HCT116 (cell line): ENCODE measurements around the gene ALPP. TPM values are rescaled to one million over a fixed set of nuclear protein-coding genes. Genes with fewer than 3 reads are reported as not detected.

Source experiments
- ATAC-seq: fragments of 200-7000 bp; cut with Tn5 transposase; 2 replicates; pipeline ENCODE4 v1.9.1; 2020; ENCODE audit warnings: mild to moderate bottlenecking, moderate library complexity
- BruUV-seq: library from RNA; stranded (reverse); fragments of 400-500 nt; replicated peaks from 2 replicates; lab custom pipeline; 2021; lab: Mats Ljungman, UMichigan
- CTCF ChIA-PET: fragments of 300-600 bp; sonication (Branson Sonifier 250); formaldehyde crosslinking; loops from one replicate; lab custom pipeline; 2021; ENCODE audit warnings: antibody characterized with exemption; lab: Charles Lee
- POLR2A ChIA-PET: fragments of 300-600, 350-600 bp; sonication (Branson Sonifier 250); formaldehyde crosslinking; loops from one replicate; lab custom pipeline; 2021; ENCODE audit warnings: antibody characterized with exemption; lab: Charles Lee
- RAD21 ChIA-PET, 2 experiments: fragments of 300-600 bp; sonication (Branson Sonifier 250); formaldehyde crosslinking; loops; one replicate each; lab custom pipeline; 2023; ENCODE audit warnings: low total read pairs in 2 of 2; ENCODE audit not compliant: uncharacterized antibody in 2 of 2, unreplicated experiment in 2 of 2, low non-redundant PET in 1 of 2; lab: Charles Lee
- DNase-seq: peaks from one replicate; pipeline ENCODE4 v3.0.0-alpha.2; 2010; ENCODE audit warnings: low read depth, low spot score
- H2AFZ ChIP-seq: fragments of 200-600 bp; shearing (Covaris generic), sonication (generic); 2 replicates; pipeline ENCODE4 v1.6.1; 2017; ENCODE audit warnings: low read depth, mixed run types, mixed read lengths, antibody characterized with exemption, low read length; ENCODE audit not compliant: poor library complexity, severe bottlenecking
- H3K27ac ChIP-seq: 2 replicates; pipeline ENCODE4 v1.5.1; 2012; ENCODE audit warnings: low read depth, low read length
- H3K27me3 ChIP-seq: fragments of 200-600 bp; sonication (generic); 2 replicates; pipeline ENCODE4 v1.6.1; 2016; ENCODE audit warnings: mixed run types, low read length, mixed read lengths; ENCODE audit not compliant: insufficient read depth
- H3K36me3 ChIP-seq, 2 experiments: fragments of 200-500 bp in 1 of 2; fragments of 200-600 bp in 1 of 2; sonication (Bioruptor generic) in 1 of 2; sonication (generic) in 1 of 2; 2 replicates each; pipeline versions ENCODE4 v1.5.1 to v1.6.1; 2014 to 2016; ENCODE audit warnings: low read length in 2 of 2, inconsistent platforms in 1 of 2, mixed read lengths in 1 of 2, mixed run types in 1 of 2; ENCODE audit not compliant: insufficient read depth in 2 of 2, control insufficient read depth in 1 of 2
- H3K4me1 ChIP-seq, 2 experiments: fragments of 200-600 bp in 1 of 2; sonication (generic) in 1 of 2; 2 replicates each; pipeline versions ENCODE4 v1.5.1 to v1.6.1; 2012 to 2017; ENCODE audit warnings: low read length in 2 of 2, inconsistent platforms in 1 of 2, mild to moderate bottlenecking in 1 of 2, mixed read lengths in 1 of 2, mixed run types in 1 of 2, moderate library complexity in 1 of 2; ENCODE audit not compliant: insufficient read depth in 2 of 2, control insufficient read depth in 1 of 2
- H3K4me2 ChIP-seq: fragments of 200-600 bp; sonication (generic); 2 replicates; pipeline ENCODE4 v1.6.1; 2017; ENCODE audit warnings: mixed run types, low read length, mixed read lengths
- H3K4me3 ChIP-seq, 2 experiments: fragments of 200-600 bp in 1 of 2; sonication (generic) in 1 of 2; replicated peaks in 1 of 2; 2 replicates each; pipeline ENCODE4 v1.5.1; 2011 to 2016; ENCODE audit warnings: low read length in 2 of 2, control low read depth in 1 of 2, low read depth in 1 of 2, mild to moderate bottlenecking in 1 of 2, mixed read lengths in 1 of 2, mixed run types in 1 of 2
- H3K79me2 ChIP-seq: fragments of 200-600 bp; sonication (generic); 2 replicates; pipeline ENCODE4 v1.6.1; 2017; ENCODE audit warnings: mild to moderate bottlenecking, mixed run types, low read length, moderate library complexity, mixed read lengths; ENCODE audit not compliant: insufficient read depth
- H3K9ac ChIP-seq: fragments of 200-600 bp; sonication (generic); 2 replicates; pipeline ENCODE4 v1.6.1; 2016; ENCODE audit warnings: low read length, mixed read lengths
- H3K9me2 ChIP-seq: fragments of 200-600 bp; sonication (generic), shearing (Covaris generic); 2 replicates; pipeline ENCODE4 v1.6.1; 2017; ENCODE audit warnings: mixed run types, mild to moderate bottlenecking, moderate library complexity; ENCODE audit not compliant: insufficient read depth
- H3K9me3 ChIP-seq, 2 experiments: fragments of 200-500 bp in 1 of 2; fragments of 200-600 bp in 1 of 2; sonication (Bioruptor generic) in 1 of 2; sonication (generic) in 1 of 2; 2 replicates each; pipeline ENCODE4 v1.6.1; 2014 to 2017; ENCODE audit warnings: low read length in 2 of 2, mixed read lengths in 2 of 2, inconsistent platforms in 1 of 2, low read depth in 1 of 2, mild to moderate bottlenecking in 1 of 2, mixed run types in 1 of 2, moderate library complexity in 1 of 2; ENCODE audit not compliant: control insufficient read depth in 1 of 2, insufficient read depth in 1 of 2
- H4K20me1 ChIP-seq: fragments of 200-600 bp; sonication (generic), shearing (Covaris generic); 2 replicates; pipeline ENCODE4 v1.6.1; 2017; ENCODE audit warnings: mixed run types, mild to moderate bottlenecking, moderate library complexity; ENCODE audit not compliant: insufficient read depth
- CTCF ChIP-seq, 3 experiments: fragments of 200-600 bp in 1 of 3; sonication (generic) in 1 of 3; IDR thresholded peaks in 2 of 3; conservative IDR thresholded peaks in 1 of 3; 2 replicates each; pipeline ENCODE4 v1.5.1; 2012 to 2017; ENCODE audit warnings: low read depth in 2 of 3, low read length in 2 of 3, antibody characterized with exemption in 1 of 3, borderline replicate concordance in 1 of 3, control low read depth in 1 of 3, mild to moderate bottlenecking in 1 of 3, mixed read lengths in 1 of 3, mixed run types in 1 of 3, moderate library complexity in 1 of 3; ENCODE audit not compliant: insufficient read depth in 1 of 3
- TCF7L2 ChIP-seq: IDR thresholded peaks from 2 replicates; pipeline ENCODE4 v1.7.0; 2011; ENCODE audit warnings: borderline replicate concordance, inconsistent platforms; ENCODE audit not compliant: insufficient read depth, insufficient read length; ENCODE audit errors: extremely low read depth
- ZNF274 ChIP-seq: fragments of 200-500 bp; sonication (Bioruptor generic); IDR thresholded peaks from 2 replicates; pipeline ENCODE4 v1.6.1; 2014; ENCODE audit warnings: mild to moderate bottlenecking, low read depth, low read length, inconsistent platforms
- intact Hi-C: fragments of 100-400 bp; cut with micrococcal nuclease; formaldehyde crosslinking; loops from 2 replicates; pipeline ENCODE4 v1.10.0; 2022
- total RNA-seq: library from RNA; stranded (reverse); gene quantifications from one replicate; pipeline ENCODE4 v1.2.1, GENCODE V29; 2021; ENCODE audit not compliant: unreplicated experiment

Gene ALPP
- total RNA-seq, 1 experiment from 2014 or later: 0.34 TPM

GRCh38 chr2:232339121-232340081 is 39.1 kb upstream of the ALPP start:
- ATAC-seq: peak; percentile 58
- CTCF ChIA-PET: no interaction called here
- RAD21 ChIA-PET: no interaction called here

More at GRCh38 chr2:232339121-232340081, 39.1 kb upstream of the ALPP start:
- no peaks in the 10 kb centered on the region for H4K20me1 ChIP-seq
- TF ChIP-seq ZNF274 (no peak), CTCF (IDR thresholded peaks at IDR 0.05 in 2 of 3, conservative IDR thresholded peaks at IDR 0.05 in 1 of 3; ENCODE audit: borderline replicate concordance in 1 of 3, insufficient read depth in 1 of 3, low read depth in 2 of 3, low read length in 2 of 3) (peak; percentile 26 to 49 (median 38); a peak in 4 of 6 replicates), TCF7L2 (no peak)
- H3K9me3 ChIP-seq: no peaks in the 10 kb centered on the region
- no peaks in the 10 kb centered on the region for H3K27me3 ChIP-seq
- H3K4me2 ChIP-seq: no peak overlapping the region
- no peaks in the 10 kb centered on the region for H3K9me2 ChIP-seq
- H3K4me1 ChIP-seq: no peaks in the 10 kb centered on the region
- no peaks in the 10 kb centered on the region for H3K36me3 ChIP-seq
- H3K4me3 ChIP-seq: no peak overlapping the region
- no peak overlapping the region for H3K9ac ChIP-seq
- H3K79me2 ChIP-seq: no peaks in the 10 kb centered on the region
- H2AFZ ChIP-seq: no peak overlapping the region
- intact Hi-C loops: loop anchor here (10.0 kb wide), 1 partner anchor 185 kb away; the partner anchor contains the start of genes CHRND and PRSS56
- no peak overlapping the region for H3K27ac ChIP-seq
- BruUV-seq: no TSS peak
- POLR2A ChIA-PET: no interaction called here
- no peak for DNase-seq
